Mucosa of stomach (tissue), 1 donor: ENCODE results near the gene CAPZB.
"Not testable (repeated sequence)": the region's sequence is repeated elsewhere in the genome, so short reads cannot be mapped to it uniquely, and the experiment has no call there.

Experiments
- H3K27me3 ChIP-seq: one replicate; pipeline ENCODE4 v1.7.0; 2013; ENCODE audit warnings: mild to moderate bottlenecking, low read length; ENCODE audit not compliant: control insufficient read depth, insufficient read depth
- H3K36me3 ChIP-seq: one replicate; pipeline ENCODE4 v1.7.0; 2013; ENCODE audit warnings: low read length; ENCODE audit not compliant: control insufficient read depth, insufficient read depth
- H3K4me1 ChIP-seq: one replicate; pipeline ENCODE4 v1.7.0; 2013; ENCODE audit warnings: mild to moderate bottlenecking, low read length; ENCODE audit not compliant: control insufficient read depth, insufficient read depth
- H3K4me3 ChIP-seq: one replicate; pipeline ENCODE4 v1.7.0; 2013; ENCODE audit warnings: low read length
- H3K9ac ChIP-seq: one replicate; pipeline ENCODE4 v1.7.0; 2013; ENCODE audit warnings: mild to moderate bottlenecking, low read length, moderate library complexity
- H3K9me3 ChIP-seq: one replicate; pipeline ENCODE4 v1.7.0; 2013; ENCODE audit warnings: mild to moderate bottlenecking, low read length, moderate library complexity; ENCODE audit not compliant: control insufficient read depth
- donor health status: Pancreatic carcinoma.

Gene CAPZB

DNA sequence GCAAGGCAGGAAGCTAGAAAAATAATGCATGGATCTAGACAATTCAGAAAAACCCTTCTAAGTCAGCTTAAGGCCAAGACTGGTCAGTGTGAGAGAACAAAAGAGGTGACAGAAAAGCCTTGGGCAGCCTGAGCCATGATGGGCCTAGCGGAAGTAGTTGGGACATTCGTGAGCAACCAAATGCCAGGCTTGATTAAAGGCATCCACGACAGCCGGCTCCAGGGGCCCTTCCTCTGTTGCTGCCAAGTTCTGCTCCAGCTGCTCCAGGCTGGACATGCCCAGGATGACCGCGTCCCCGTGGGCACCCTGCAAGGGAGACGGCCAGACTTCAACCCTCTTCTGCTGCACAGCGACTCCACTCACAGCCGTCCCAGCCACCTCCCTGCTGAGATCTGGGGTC lies 181.3 kb downstream of the CAPZB start:
- H3K4me3 ChIP-seq, H3K27me3 ChIP-seq, H3K36me3 ChIP-seq, H3K9ac ChIP-seq, H3K9me3 ChIP-seq: not testable (repeated sequence)
- peaks cover 16% of the 10 kb centered on the region for H3K4me1 ChIP-seq

DNA sequence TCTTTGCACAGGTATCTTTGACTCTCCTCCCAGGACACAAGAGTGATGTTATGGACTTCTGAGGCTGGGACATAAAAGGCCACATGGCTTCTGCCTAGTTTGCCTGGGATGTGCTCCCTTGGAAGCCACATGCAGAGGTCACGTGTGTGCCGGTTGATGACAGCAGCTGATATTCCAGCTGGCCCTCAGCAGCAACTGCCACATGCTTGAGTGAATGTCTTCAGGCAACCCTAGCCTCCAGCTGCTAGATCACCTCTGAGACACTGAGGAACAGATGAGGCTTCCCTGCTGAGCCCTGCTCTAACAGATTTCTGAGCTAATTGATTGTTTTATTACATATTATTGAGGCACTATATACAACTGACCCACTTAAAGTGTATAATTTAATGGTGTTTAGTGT lies 185.1 kb downstream of the CAPZB start:
- Histone ChIP-seq H3K9me3 (no peaks in the 10 kb centered on the region), H3K36me3 (no peaks in the 10 kb centered on the region)

DNA sequence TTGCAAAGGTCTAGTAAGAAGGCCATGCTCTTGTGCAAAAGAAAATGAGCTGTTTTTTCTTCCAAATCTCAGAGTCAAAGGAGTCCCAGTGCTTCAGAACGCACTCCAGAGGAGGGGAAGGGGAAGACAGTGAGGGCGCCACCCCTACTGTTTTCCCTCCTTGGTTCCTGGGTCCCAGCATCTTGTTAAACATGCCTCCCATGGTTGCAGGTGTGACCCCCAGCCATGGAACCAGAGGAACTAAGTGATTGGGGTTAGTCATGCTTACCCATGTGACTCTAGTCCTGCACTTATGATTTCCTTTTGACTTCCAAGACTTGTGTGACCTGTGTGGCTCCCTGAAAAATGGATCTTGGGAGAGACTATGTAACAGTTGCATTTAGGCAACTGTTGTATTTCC lies 190.7 kb downstream of the CAPZB start:
- peaks cover 3% of the 10 kb centered on the region for H3K4me1 ChIP-seq
- no peaks in the 10 kb centered on the region for H3K27me3 ChIP-seq
- H3K9ac ChIP-seq, result no peak overlapping the region
- no peaks in the 10 kb centered on the region for H3K36me3 ChIP-seq
- H3K9me3 ChIP-seq, result no peaks in the 10 kb centered on the region
- no peak overlapping the region for H3K4me3 ChIP-seq

More for the DNA sequence above, 185.1 kb downstream of the CAPZB start:
- no peak overlapping the region for H3K9ac ChIP-seq
- H3K27me3 ChIP-seq, result no peaks in the 10 kb centered on the region
- H3K4me1 ChIP-seq, result no peaks in the 10 kb centered on the region
- H3K4me3 ChIP-seq, result no peak overlapping the region

DNA sequence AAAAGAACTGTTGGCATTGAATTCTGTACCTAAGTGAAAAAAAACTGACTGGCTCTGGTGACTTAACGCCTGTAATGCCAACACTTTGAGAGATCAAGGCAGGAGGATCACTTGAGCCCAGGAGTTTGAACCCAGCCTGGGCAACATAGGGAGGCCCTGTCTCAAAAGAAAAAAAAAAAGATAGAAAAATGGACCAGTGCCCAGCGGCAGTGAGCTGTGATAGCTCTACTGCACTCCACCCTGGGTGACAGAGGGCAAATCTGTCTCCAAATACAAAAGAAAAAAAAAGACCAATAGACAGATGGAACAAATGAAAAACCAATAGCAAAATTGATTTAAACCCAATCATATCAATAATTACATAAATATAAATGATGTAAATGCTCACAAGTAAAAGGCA lies 196.1 kb downstream of the CAPZB start:
- Histone ChIP-seq H3K27me3 (no peaks in the 10 kb centered on the region), H3K4me3 (peak overlapping the region; percentile 72), H3K4me1 (peaks cover 38% of the 10 kb centered on the region), H3K36me3 (peaks cover 9% of the 10 kb centered on the region), H3K9me3 (no peaks in the 10 kb centered on the region), H3K9ac (peak overlapping the region; percentile 74)
